SKM-1 treated with dmso at 0.1 percent for 144 hours (cell line): ENCODE data around the gene ETV6.
"Not testable (repeated sequence)": the region's sequence is repeated elsewhere in the genome, so short reads cannot be mapped to it uniquely, and the experiment has no call there.

ENCODE experiments used
- DNase-seq: peaks from one replicate; lab custom pipeline; 2025; ENCODE audit not compliant: unreplicated experiment; lab: John Stamatoyannopoulos, UW

ETV6 gene

GRCh38 chr12:11667171-11667570 lies 17.7 kb downstream of the ETV6 start:
- DNase-seq, result peak; percentile 65

GRCh38 chr12:11668611-11669010 lies 19.1 kb downstream of the ETV6 start:
- DNase-seq, result no peak

- peak; percentile 18 for DNase-seq
Measured at GRCh38 chr12:11669348-11669747, 19.9 kb downstream of the ETV6 start.

- no peak for DNase-seq
Measured at GRCh38 chr12:11672256-11673191, 23.1 kb downstream of the ETV6 start.

- DNase-seq, result no peak
Measured at GRCh38 chr12:11673666-11674461, 24.4 kb downstream of the ETV6 start.

- DNase-seq, result no peak
Measured at GRCh38 chr12:11674894-11675390, 25.5 kb downstream of the ETV6 start.

GRCh38 chr12:11676052-11676451 lies 26.6 kb downstream of the ETV6 start:
- no peak for DNase-seq

- no peak for DNase-seq
Measured at GRCh38 chr12:11677093-11677492, 27.6 kb downstream of the ETV6 start.

- no peak for DNase-seq
Measured at GRCh38 chr12:11677752-11678151, 28.3 kb downstream of the ETV6 start.

- DNase-seq, result no peak
Measured at GRCh38 chr12:11678781-11679180, 29.3 kb downstream of the ETV6 start.

GRCh38 chr12:11681207-11681606 lies 31.7 kb downstream of the ETV6 start:
- no peak for DNase-seq

- not testable (repeated sequence) for DNase-seq
Measured at GRCh38 chr12:11681695-11682094, 32.2 kb downstream of the ETV6 start.

GRCh38 chr12:11684393-11684792 lies 34.9 kb downstream of the ETV6 start:
- DNase-seq, result no peak

- DNase-seq, result no peak
Measured at GRCh38 chr12:11684811-11685210, 35.3 kb downstream of the ETV6 start.

- no peak for DNase-seq
Measured at GRCh38 chr12:11685316-11685715, 35.8 kb downstream of the ETV6 start.

GRCh38 chr12:11685716-11686115 lies 36.2 kb downstream of the ETV6 start:
- no peak for DNase-seq

- DNase-seq, result no peak
Measured at GRCh38 chr12:11686120-11686519, 36.6 kb downstream of the ETV6 start.

GRCh38 chr12:11687528-11687927 lies 38.1 kb downstream of the ETV6 start:
- DNase-seq, result no peak

GRCh38 chr12:11688379-11688778 lies 38.9 kb downstream of the ETV6 start:
- no peak for DNase-seq

GRCh38 chr12:11688831-11689230 lies 39.4 kb downstream of the ETV6 start:
- DNase-seq, result no peak

- no peak for DNase-seq
Measured at GRCh38 chr12:11689591-11690186, 40.2 kb downstream of the ETV6 start.
